SK-N-SH (cell line): Measurements from ENCODE around the gene C3orf20. TPM values are rescaled to one million over a fixed set of nuclear protein-coding genes. Genes with fewer than 3 reads are reported as not detected.

Experiments used
- CTCF ChIA-PET: fragments of 300-600, 350-600 bp; formaldehyde crosslinking; extraction: SDS; loops from one replicate; lab custom pipeline; 2021; lab: Yijun Ruan, JAX
- POLR2A ChIA-PET: fragments of 350-600 bp; sonication (Branson Sonifier 250); formaldehyde crosslinking; extraction: SDS; loops from one replicate; lab custom pipeline; 2020; ENCODE audit warnings: antibody characterized with exemption, inconsistent platforms; lab: Yijun Ruan, JAX
- DNase-seq: peaks from one replicate; pipeline ENCODE4 v3.0.0; 2012
- H2AFZ ChIP-seq: fragments of 200-600 bp; sonication (generic); 2 replicates; pipeline ENCODE4 v1.8.1; 2016; ENCODE audit warnings: antibody characterized with exemption, mild to moderate bottlenecking, low read depth
- H3F3A ChIP-seq: fragments of 200-600 bp; sonication (generic); replicated peaks from 2 replicates; pipeline ENCODE3; 2016; ENCODE audit warnings: antibody characterized with exemption, mild to moderate bottlenecking; ENCODE audit not compliant: insufficient read depth
- H3K27ac ChIP-seq, 2 experiments: fragments of 200-500 bp in 1 of 2; fragments of 200-600 bp in 1 of 2; sonication (Bioruptor generic) in 1 of 2; sonication (generic), shearing (Covaris generic) in 1 of 2; 2 replicates each; pipeline versions ENCODE4 v1.5.1 to v1.6.1; 2014 to 2016; ENCODE audit warnings: low read depth in 2 of 2, inconsistent platforms in 1 of 2, low read length in 1 of 2, mild to moderate bottlenecking in 1 of 2, mixed read lengths in 1 of 2
- H3K27me3 ChIP-seq: fragments of 200-600 bp; sonication (generic), shearing (Covaris generic); 2 replicates; pipeline ENCODE4 v1.6.1; 2016; ENCODE audit warnings: mixed run types; ENCODE audit not compliant: insufficient read depth
- H3K36me3 ChIP-seq, 2 experiments: fragments of 200-500 bp in 1 of 2; fragments of 200-600 bp in 1 of 2; sonication (Bioruptor generic) in 1 of 2; sonication (generic) in 1 of 2; replicated peaks in 1 of 2; 2 replicates each; pipeline versions ENCODE3 to v1.5.1; 2014 to 2016; ENCODE audit warnings: low read length in 1 of 2, mild to moderate bottlenecking in 1 of 2; ENCODE audit not compliant: insufficient read depth in 2 of 2, control insufficient read depth in 1 of 2
- H3K4me1 ChIP-seq, 2 experiments: fragments of 200-500 bp in 1 of 2; fragments of 200-600 bp in 1 of 2; sonication (Bioruptor generic) in 1 of 2; sonication (generic), shearing (Covaris generic) in 1 of 2; 2 replicates each; pipeline versions ENCODE4 v1.5.1 to v1.6.1; 2014 to 2016; ENCODE audit warnings: low read depth in 1 of 2, low read length in 1 of 2, mixed run types in 1 of 2; ENCODE audit not compliant: insufficient read depth in 2 of 2, control insufficient read depth in 1 of 2
- H3K4me2 ChIP-seq: fragments of 200-600 bp; sonication (generic), shearing (Covaris generic); 2 replicates; pipeline ENCODE4 v1.6.1; 2017; ENCODE audit warnings: mixed run types
- H3K4me3 ChIP-seq, 2 experiments: fragments of 200-500 bp in 1 of 2; fragments of 200-600 bp in 1 of 2; sonication (Bioruptor generic) in 1 of 2; sonication (generic), shearing (Covaris generic) in 1 of 2; 2 replicates each; pipeline versions ENCODE4 v1.5.1 to v1.8.1; 2014 to 2016; ENCODE audit warnings: low read depth in 2 of 2, inconsistent platforms in 1 of 2, low read length in 1 of 2, mild to moderate bottlenecking in 1 of 2, mixed read lengths in 1 of 2, moderate library complexity in 1 of 2
- H3K79me2 ChIP-seq: fragments of 200-600 bp; sonication (generic); 2 replicates; pipeline ENCODE4 v1.8.1; 2017; ENCODE audit warnings: mild to moderate bottlenecking; ENCODE audit not compliant: insufficient read depth
- H3K9ac ChIP-seq: fragments of 200-600 bp; sonication (generic); 2 replicates; pipeline ENCODE4 v1.6.1; 2017; ENCODE audit warnings: mixed run types
- H3K9me2 ChIP-seq: fragments of 200-600 bp; sonication (generic); 2 replicates; pipeline ENCODE4 v1.6.1; 2017; ENCODE audit warnings: mixed run types
- H3K9me3 ChIP-seq: fragments of 200-600 bp; sonication (generic); 2 replicates; pipeline ENCODE4 v1.6.1; 2017; ENCODE audit warnings: mixed run types, mild to moderate bottlenecking, moderate library complexity
- H4K20me1 ChIP-seq: fragments of 200-600 bp; sonication (generic); 2 replicates; pipeline ENCODE4 v1.6.1; 2017; ENCODE audit warnings: mild to moderate bottlenecking, mixed run types; ENCODE audit not compliant: insufficient read depth
- CHD2 ChIP-seq: fragments of 150-350 bp; IDR thresholded peaks from 2 replicates; pipeline ENCODE4 v1.6.1; 2018; ENCODE audit warnings: low read length; ENCODE audit not compliant: partially characterized antibody
- ELF1 ChIP-seq: IDR thresholded peaks from 2 replicates; pipeline ENCODE4 v1.4.0; 2012
- FOSL2 ChIP-seq: IDR thresholded peaks from 2 replicates; pipeline ENCODE4 v1.4.0; 2012; ENCODE audit warnings: low read depth, mild to moderate bottlenecking, moderate library complexity, borderline replicate concordance
- FOXJ3 ChIP-seq: sonication (generic); formaldehyde crosslinking; IDR thresholded peaks from 2 replicates; pipeline ENCODE4 v1.5.1; 2020; ENCODE audit warnings: mild to moderate bottlenecking, missing genetic modification reagents
- FOXM1 ChIP-seq: IDR thresholded peaks from 2 replicates; pipeline ENCODE4 v1.4.0; 2012; ENCODE audit warnings: low read depth, mild to moderate bottlenecking
- GATA2 ChIP-seq: sonication (generic); formaldehyde crosslinking; IDR thresholded peaks from 2 replicates; pipeline ENCODE4 v1.5.0; 2020; ENCODE audit warnings: mild to moderate bottlenecking, missing genetic modification reagents
- IRF3 ChIP-seq: fragments of 150-350 bp; IDR thresholded peaks from 2 replicates; pipeline ENCODE4 v1.6.1; 2016; ENCODE audit warnings: mild to moderate bottlenecking, low read depth, low read length
- JUND ChIP-seq: IDR thresholded peaks from 2 replicates; pipeline ENCODE4 v1.4.0; 2012
- POLR2AphosphoS5 ChIP-seq: IDR thresholded peaks from 2 replicates; pipeline ENCODE4 v1.6.1; 2012; ENCODE audit warnings: low read depth, low read length
- RCOR1 ChIP-seq: fragments of 150-350 bp; IDR thresholded peaks from 2 replicates; pipeline ENCODE4 v1.6.1; 2017; ENCODE audit warnings: antibody characterized with exemption, low read length
- SIN3A ChIP-seq: IDR thresholded peaks from 2 replicates; pipeline ENCODE4 v1.6.1; 2012; ENCODE audit warnings: low read depth, mild to moderate bottlenecking, low read length, moderate library complexity, borderline replicate concordance
- TCF12 ChIP-seq: IDR thresholded peaks from 2 replicates; pipeline ENCODE4 v1.4.0; 2012
- USF2 ChIP-seq: fragments of 150-350 bp; IDR thresholded peaks from 2 replicates; pipeline ENCODE4 v1.6.1; 2017; ENCODE audit warnings: antibody characterized with exemption, low read length, low read depth, borderline replicate concordance
- WGBS: methylation state at CpG from one replicate; pipeline ENCODE4 v1.1.6; 2017; ENCODE audit warnings: low lambda C conversion rate; 5-methylcytosine and 5-hydroxymethylcytosine counted together
- polyA plus RNA-seq, 3 experiments: library from polyadenylated mRNA; depleted of rRNA; stranded (reverse); fragments of >200 nt; gene quantifications; 2 replicates each; pipeline ENCODE4 v1.2.3, GENCODE V29; 2012
- TF ChIP-seq, protein P1 (sequence below): IDR thresholded peaks from 2 replicates; pipeline ENCODE4 v1.4.0; 2012; ENCODE audit warnings: low read depth, borderline replicate concordance

Gene C3orf20
- polyA plus RNA-seq, 1 of the 3 experiments (the other 2 are of a cell fraction) = not detected

DNA sequence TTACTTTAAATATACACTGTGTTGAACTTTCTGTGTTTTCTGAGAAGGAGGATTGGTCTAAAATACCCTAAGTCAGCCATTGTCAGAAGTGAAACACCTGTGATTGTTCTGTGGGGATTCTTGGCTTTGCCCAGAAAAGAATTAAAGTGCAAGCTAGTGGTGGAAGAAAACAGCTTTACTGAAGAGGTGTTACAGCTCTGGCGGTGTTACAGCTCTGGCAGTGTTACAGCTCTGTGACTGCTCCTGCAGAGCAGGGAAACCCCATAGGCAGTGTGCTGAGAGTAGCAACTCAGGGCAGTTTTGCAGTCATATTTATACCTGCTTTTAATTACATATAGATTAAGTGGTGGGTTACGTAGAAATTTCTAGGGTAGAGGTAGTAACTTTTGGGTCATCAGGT is 66.6 kb downstream of the C3orf20 start:
- H3K9me2 ChIP-seq = no peaks in the 10 kb centered on the region
- DNase-seq = no peak
- no peaks in the 10 kb centered on the region for H3K9me3 ChIP-seq
- ChIA-PET CTCF (interaction anchor here (1.4 kb wide), 1 partner anchor 16 kb away, joined by 3 read pairs; no protein-coding TSS in a partner anchor), POLR2A (interaction anchor here (0.6 kb wide), 1 partner anchor 12 kb away, joined by 3 read pairs; no protein-coding TSS in a partner anchor)
- no peaks in the 10 kb centered on the region for H4K20me1 ChIP-seq
- H3K4me1 ChIP-seq = no peaks in the 10 kb centered on the region
- no peak overlapping the region for H3K4me2 ChIP-seq
- H3K9ac ChIP-seq = no peak overlapping the region
- no peaks in the 10 kb centered on the region for H3K27me3 ChIP-seq
- no peaks in the 10 kb centered on the region for H3K79me2 ChIP-seq
- no peak overlapping the region for H3K4me3 ChIP-seq
- no peaks in the 10 kb centered on the region for H3F3A ChIP-seq
- 31% methylated on average over 2 of the region's 2 CpGs for WGBS
- no peaks in the 10 kb centered on the region for H3K36me3 ChIP-seq
- TF ChIP-seq FOXJ3 (CRISPR knock-in tag) = no peak
- no peak for TF ChIP-seq ELF1
- TF ChIP-seq POLR2AphosphoS5 = no peak
- TF ChIP-seq CHD2 = no peak
- no peak for TF ChIP-seq RCOR1
- H3K27ac ChIP-seq = no peak overlapping the region
- no peak overlapping the region for H2AFZ ChIP-seq

DNA sequence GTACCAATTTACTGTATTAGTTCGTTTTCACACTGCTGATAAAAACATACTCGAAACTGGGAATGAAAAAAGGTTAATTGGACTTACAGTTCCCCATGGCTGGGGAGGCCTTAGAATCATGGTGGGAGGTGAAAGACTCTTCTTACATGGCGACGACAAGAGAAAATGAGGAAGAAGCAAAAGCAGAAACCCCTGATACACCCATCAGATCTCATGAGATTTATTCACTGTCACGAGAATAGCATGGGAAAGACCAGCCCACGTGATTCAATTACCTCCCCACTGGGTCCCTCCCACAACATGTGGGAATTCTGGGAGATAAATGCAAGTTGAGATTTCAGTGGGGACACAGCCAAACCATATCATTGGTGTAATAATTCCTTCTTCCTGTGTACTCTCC is 69.6 kb downstream of the C3orf20 start:
- no peak overlapping the region for H3K4me3 ChIP-seq
- H3K27me3 ChIP-seq = no peaks in the 10 kb centered on the region
- H2AFZ ChIP-seq = no peak overlapping the region
- POLR2A ChIA-PET = no interaction called here
- no peaks in the 10 kb centered on the region for H3F3A ChIP-seq
- H3K4me1 ChIP-seq = no peaks in the 10 kb centered on the region
- H3K36me3 ChIP-seq = no peaks in the 10 kb centered on the region
- no peak overlapping the region for H3K4me2 ChIP-seq
- no peaks in the 10 kb centered on the region for H4K20me1 ChIP-seq
- no peak overlapping the region for H3K27ac ChIP-seq
- no peaks in the 10 kb centered on the region for H3K9me3 ChIP-seq
- H3K79me2 ChIP-seq = no peaks in the 10 kb centered on the region
- no peak overlapping the region for H3K9ac ChIP-seq
- CTCF ChIA-PET = no interaction called here
- H3K9me2 ChIP-seq = no peaks in the 10 kb centered on the region
- TF ChIP-seq USF2 (no peak), SIN3A (no peak), FOSL2 (no peak), FOXM1 (no peak), TCF12 (no peak), FOXJ3 (CRISPR knock-in tag) (no peak), IRF3 (no peak), GATA2 (no peak), JUND (no peak), CHD2 (no peak), ELF1 (no peak)
- TF ChIP-seq, protein P1, sequence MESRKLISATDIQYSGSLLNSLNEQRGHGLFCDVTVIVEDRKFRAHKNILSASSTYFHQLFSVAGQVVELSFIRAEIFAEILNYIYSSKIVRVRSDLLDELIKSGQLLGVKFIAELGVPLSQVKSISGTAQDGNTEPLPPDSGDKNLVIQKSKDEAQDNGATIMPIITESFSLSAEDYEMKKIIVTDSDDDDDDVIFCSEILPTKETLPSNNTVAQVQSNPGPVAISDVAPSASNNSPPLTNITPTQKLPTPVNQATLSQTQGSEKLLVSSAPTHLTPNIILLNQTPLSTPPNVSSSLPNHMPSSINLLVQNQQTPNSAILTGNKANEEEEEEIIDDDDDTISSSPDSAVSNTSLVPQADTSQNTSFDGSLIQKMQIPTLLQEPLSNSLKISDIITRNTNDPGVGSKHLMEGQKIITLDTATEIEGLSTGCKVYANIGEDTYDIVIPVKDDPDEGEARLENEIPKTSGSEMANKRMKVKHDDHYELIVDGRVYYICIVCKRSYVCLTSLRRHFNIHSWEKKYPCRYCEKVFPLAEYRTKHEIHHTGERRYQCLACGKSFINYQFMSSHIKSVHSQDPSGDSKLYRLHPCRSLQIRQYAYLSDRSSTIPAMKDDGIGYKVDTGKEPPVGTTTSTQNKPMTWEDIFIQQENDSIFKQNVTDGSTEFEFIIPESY = no peak
- no peak for DNase-seq
- WGBS = 29% methylated on average over 6 of the region's 6 CpGs
